K562 (cell line): Measurements from ENCODE around the gene PRSS56. TPM values are rescaled to one million over a fixed set of nuclear protein-coding genes. Genes with fewer than 3 reads are reported as not detected.

Experiments used
- ATAC-seq: fragments of 200-7000 bp; cut with Tn5 transposase; 3 replicates; pipeline ENCODE4 v1.9.1; 2020; ENCODE audit warnings: moderate library complexity
- BruUV-seq: library from RNA; stranded (reverse); fragments of 400-500 nt; replicated peaks from 2 replicates; lab custom pipeline; 2021; lab: Mats Ljungman, UMichigan
- CTCF ChIA-PET: fragments of 300-600 bp; formaldehyde crosslinking; extraction: SDS; loops from one replicate; lab custom pipeline; 2021; ENCODE audit warnings: low intra/inter-chr PET ratio; lab: Yijun Ruan, JAX
- POLR2A ChIA-PET: fragments of 300-600, 350-650 bp; sonication (Branson Sonifier 250); formaldehyde crosslinking; extraction: SDS; loops from one replicate; lab custom pipeline; 2021; ENCODE audit warnings: antibody characterized with exemption, inconsistent platforms; lab: Yijun Ruan, JAX
- DNase-seq, 4 experiments: peaks; one replicate each; pipeline versions ENCODE4 v3.0.0 to v3.0.0-alpha.2; 2011 to 2018; ENCODE audit warnings: low spot score in 3 of 4, mixed read lengths in 3 of 4; ENCODE audit errors: extremely low read depth in 1 of 4
- FAIRE-seq: peaks from 2 replicates; lab custom pipeline; 2011; peaks lifted over from hg19 to GRCh38; lab: Jason Lieb, UNC
- H2AFZ ChIP-seq: 2 replicates; pipeline ENCODE4 v1.6.0; 2011; ENCODE audit warnings: low read depth, low read length, control low read depth, inconsistent platforms
- H3K27ac ChIP-seq: fragments of 200-600 bp; 3 replicates; pipeline ENCODE4 v1.8.0; 2011; ENCODE audit warnings: low read depth, mild to moderate bottlenecking, control low read depth, inconsistent platforms, low read length, moderate library complexity, mixed read lengths; ENCODE audit errors: extremely low read depth
- H3K27me3 ChIP-seq, 2 experiments: fragments of 300-600 bp in 1 of 2; 2 replicates in 1 of 2; 3 replicates in 1 of 2; pipeline versions ENCODE4 v1.6.0 to v1.8.0; 2011; ENCODE audit warnings: inconsistent platforms in 2 of 2, low read length in 2 of 2, mild to moderate bottlenecking in 1 of 2, mixed read lengths in 1 of 2, moderate library complexity in 1 of 2; ENCODE audit not compliant: control insufficient read depth in 2 of 2, insufficient read depth in 2 of 2
- H3K36me3 ChIP-seq: fragments of 300-600 bp; 3 replicates; pipeline ENCODE4 v1.8.0; 2011; ENCODE audit warnings: mild to moderate bottlenecking, low read length, inconsistent platforms; ENCODE audit not compliant: control insufficient read depth, insufficient read depth
- H3K4me1 ChIP-seq, 2 experiments: fragments of 200-600 bp in 1 of 2; replicated peaks in 1 of 2; 2 replicates in 1 of 2; 3 replicates in 1 of 2; pipeline versions ENCODE4 v1.5.1 to v1.8.0; 2011; ENCODE audit warnings: inconsistent platforms in 2 of 2, low read length in 2 of 2, mild to moderate bottlenecking in 1 of 2, mixed read lengths in 1 of 2, moderate library complexity in 1 of 2; ENCODE audit not compliant: control insufficient read depth in 2 of 2, insufficient read depth in 2 of 2
- H3K4me2 ChIP-seq: 2 replicates; pipeline ENCODE4 v1.6.1; 2011; ENCODE audit warnings: low read length, control low read depth, inconsistent platforms, mixed read lengths; ENCODE audit not compliant: insufficient read depth
- H3K4me3 ChIP-seq: fragments of 200-600 bp; sonication (generic), shearing (Covaris generic); 2 replicates; pipeline ENCODE4 v1.5.1; 2016; ENCODE audit warnings: control low read depth, inconsistent platforms
- H3K79me2 ChIP-seq: fragments of 200-600 bp; 3 replicates; pipeline ENCODE4 v1.8.0; 2011; ENCODE audit warnings: low read length, inconsistent platforms; ENCODE audit not compliant: control insufficient read depth, insufficient read depth
- H3K9ac ChIP-seq, 2 experiments: 2 replicates each; pipeline versions ENCODE4 v1.6.0 to v1.6.1; 2011; ENCODE audit warnings: low read depth in 2 of 2, low read length in 2 of 2, control low read depth in 1 of 2, inconsistent platforms in 1 of 2, mild to moderate bottlenecking in 1 of 2, mixed read lengths in 1 of 2; ENCODE audit not compliant: insufficient read depth in 1 of 2
- H3K9me1 ChIP-seq: one replicate; pipeline ENCODE4 v1.6.0; 2011; ENCODE audit warnings: inconsistent platforms, mild to moderate bottlenecking, low read length, moderate library complexity; ENCODE audit not compliant: control insufficient read depth, insufficient read depth
- H3K9me3 ChIP-seq: replicated peaks from 2 replicates; pipeline ENCODE4 v1.5.1; 2011; ENCODE audit warnings: low read depth, low read length, inconsistent platforms; ENCODE audit not compliant: control insufficient read depth, insufficient read depth
- H4K20me1 ChIP-seq: replicated peaks from 2 replicates; pipeline ENCODE4 v1.6.1; 2011; ENCODE audit warnings: low read length, inconsistent platforms, mixed read lengths; ENCODE audit not compliant: control insufficient read depth, insufficient read depth
- FOXA3 ChIP-seq, 2 experiments: fragments of 450-650 bp in 1 of 2; sonication (generic) in 1 of 2; formaldehyde crosslinking; IDR thresholded peaks in 1 of 2; conservative IDR thresholded peaks in 1 of 2; 2 replicates each; pipeline versions ENCODE4 v1.4.0 to v1.8.0; 2020 to 2022; ENCODE audit warnings: mild to moderate bottlenecking in 2 of 2, missing genetic modification reagents in 1 of 2
- GTF2E2 ChIP-seq: fragments of 200-800 bp; sonication (Bioruptor generic); IDR thresholded peaks from 2 replicates; pipeline ENCODE4 v1.6.1; 2016; ENCODE audit warnings: missing genetic modification characterization, missing compliant biosample characterization
- MTA3 ChIP-seq: fragments of 450-650 bp; formaldehyde crosslinking; IDR thresholded peaks from 2 replicates; pipeline ENCODE4 v1.6.1; 2017; ENCODE audit warnings: mild to moderate bottlenecking, borderline replicate concordance
- SLC30A9 ChIP-seq: fragments of 250-450 bp; sonication (Bioruptor Pico); IDR thresholded peaks from 2 replicates; pipeline ENCODE4 v1.8.0; 2022; ENCODE audit warnings: mild to moderate bottlenecking, moderate library complexity
- SMAD2 ChIP-seq: fragments of 150-350 bp; IDR thresholded peaks from 2 replicates; pipeline ENCODE4 v1.6.1; 2014; ENCODE audit warnings: low read depth, mild to moderate bottlenecking, low read length
- YBX1 ChIP-seq: fragments of 450-650 bp; IDR thresholded peaks from 2 replicates; pipeline ENCODE4 v1.7.1; 2016; ENCODE audit warnings: mild to moderate bottlenecking
- ZFX ChIP-seq: sonication (generic); formaldehyde crosslinking; IDR thresholded peaks from 2 replicates; pipeline ENCODE4 v1.8.0; 2022; ENCODE audit warnings: mild to moderate bottlenecking, missing genetic modification reagents, moderate library complexity
- in situ Hi-C: fragments of 300-500 bp; cut with MboI; formaldehyde crosslinking; loops from 4 replicates; pipeline ENCODE4 v1.15.0; 2018; ENCODE audit warnings: inconsistent platforms, mixed read lengths
- intact Hi-C: fragments of 100-400 bp; cut with micrococcal nuclease; formaldehyde crosslinking; loops from 2 replicates; pipeline ENCODE4 v1.14.2; 2022
- polyA plus RNA-seq, 8 experiments: library from polyadenylated mRNA; depleted of rRNA in 4 of 8; stranded (reverse) in 5 of 8; unstranded in 3 of 8; fragments of >200 nt; fragmentation: Nextera tagmentation in 2 of 8; fragmentation: Illumina TruSeq in 1 of 8; extraction: Ambion mirVana in 2 of 8; extraction: Trizol in 1 of 8; gene quantifications; 2 replicates each; pipeline versions ENCODE4 v1.2.1 to v1.2.3, GENCODE V29; 2011 to 2014; ENCODE audit warnings: inconsistent platforms in 1 of 8, missing spikeins in 1 of 8
- total RNA-seq, 7 experiments: library from RNA; depleted of rRNA in 6 of 7; stranded (reverse); fragments of >200 nt in 6 of 7; fragmentation: Illumina TruSeq in 2 of 7; extraction: Trizol in 2 of 7; gene quantifications; 2 replicates each; pipeline versions ENCODE4 v1.2.1 to v1.2.3, GENCODE V29; 2011 to 2021; ENCODE audit warnings: low replicate concordance in 1 of 7
- TF ChIP-seq, protein P1 (sequence below): fragments of 250-450 bp; sonication (Bioruptor Pico); IDR thresholded peaks from 2 replicates; pipeline ENCODE4 v1.8.0; 2022; ENCODE audit warnings: inconsistent platforms, mild to moderate bottlenecking, moderate library complexity, borderline replicate concordance
- TF ChIP-seq, protein P2 (sequence below): fragments of 450-650 bp; IDR thresholded peaks from 2 replicates; pipeline ENCODE4 v1.6.1; 2016; ENCODE audit warnings: mild to moderate bottlenecking, moderate library complexity

The PRSS56 gene
- total and polyA plus RNA-seq, 9 of the 15 experiments (the other 6 are each of a cell fraction or from before 2014, with no cell fraction given), result not detected

DNA sequence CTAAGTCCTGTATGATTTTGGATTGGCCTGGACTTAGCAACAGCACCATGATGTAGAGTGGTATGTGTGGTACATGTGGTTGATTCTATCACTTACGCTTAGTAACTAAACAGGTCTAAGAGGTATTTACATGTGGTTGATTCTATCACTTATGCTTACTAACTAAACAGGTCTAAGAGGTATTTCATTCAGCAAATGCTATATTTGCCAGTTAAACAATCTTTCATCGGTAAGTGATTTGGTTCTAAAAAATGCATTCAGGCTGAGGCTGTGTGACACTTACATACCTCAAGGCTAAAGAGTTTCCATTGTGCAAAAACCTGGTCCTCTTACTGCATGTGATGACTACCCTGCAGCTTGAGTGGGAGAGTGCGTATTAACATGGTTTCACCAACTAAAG, 43.4 kb downstream of the PRSS56 start (continued):
- TF ChIP-seq, protein P1, sequence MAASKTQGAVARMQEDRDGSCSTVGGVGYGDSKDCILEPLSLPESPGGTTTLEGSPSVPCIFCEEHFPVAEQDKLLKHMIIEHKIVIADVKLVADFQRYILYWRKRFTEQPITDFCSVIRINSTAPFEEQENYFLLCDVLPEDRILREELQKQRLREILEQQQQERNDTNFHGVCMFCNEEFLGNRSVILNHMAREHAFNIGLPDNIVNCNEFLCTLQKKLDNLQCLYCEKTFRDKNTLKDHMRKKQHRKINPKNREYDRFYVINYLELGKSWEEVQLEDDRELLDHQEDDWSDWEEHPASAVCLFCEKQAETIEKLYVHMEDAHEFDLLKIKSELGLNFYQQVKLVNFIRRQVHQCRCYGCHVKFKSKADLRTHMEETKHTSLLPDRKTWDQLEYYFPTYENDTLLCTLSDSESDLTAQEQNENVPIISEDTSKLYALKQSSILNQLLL, result no peak
- TF ChIP-seq SMAD2, result no peak
- no peak for TF ChIP-seq MTA3

DNA sequence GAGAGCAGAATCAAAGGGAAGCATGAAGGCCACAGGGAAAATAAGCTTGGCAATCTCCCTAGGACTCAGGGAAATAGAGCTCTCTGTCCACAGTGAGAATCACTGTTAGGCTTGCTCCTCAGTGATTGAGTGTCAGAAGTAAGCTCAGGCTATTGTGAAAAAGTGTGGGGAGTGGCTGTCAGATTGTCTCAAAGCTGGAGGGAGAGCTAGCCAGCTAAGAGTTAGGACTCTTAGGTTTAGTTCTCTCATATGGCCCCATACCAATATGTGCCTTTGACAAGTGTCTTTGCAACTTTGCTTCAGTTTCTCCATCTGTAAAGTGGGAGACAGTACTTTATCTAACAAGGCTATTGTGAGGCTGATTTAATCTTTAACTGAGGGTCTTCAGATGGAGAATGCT, 47.5 kb downstream of the PRSS56 start:
- Histone ChIP-seq H3K79me2 (no peaks in the 10 kb centered on the region), H3K27ac (no peak overlapping the region), H3K9ac (no peak overlapping the region), H3K4me2 (no peak overlapping the region), H3K9me3 (no peaks in the 10 kb centered on the region), H2AFZ (no peak overlapping the region), H3K36me3 (peaks cover 68% of the 10 kb centered on the region; the same call in 2 of the 3 replicates), H4K20me1 (no peaks in the 10 kb centered on the region), H3K4me3 (no peak overlapping the region), H3K4me1 (no peaks in the 10 kb centered on the region), H3K27me3 (no peaks in the 10 kb centered on the region), H3K9me1 (no peaks in the 10 kb centered on the region)
- CTCF ChIA-PET, result no interaction called here
- in situ Hi-C loops, result no loop called here
- ATAC-seq (no peak), FAIRE-seq (no peak), DNase-seq (no peak)
- BruUV-seq, result no TSS peak
- POLR2A ChIA-PET, result interaction anchor here (0.7 to 1.3 kb wide), 2 partner anchors 10 to 17 kb away, joined by 3 to 4 read pairs; no protein-coding TSS in a partner anchor
- intact Hi-C loops, result no loop called here
- TF ChIP-seq ZFX, result no peak
- TF ChIP-seq YBX1, result no peak
- TF ChIP-seq GTF2E2 (tag), result no peak
- TF ChIP-seq FOXA3 (CRISPR knock-in tag; conservative IDR thresholded peaks at IDR 0.05 in 1 of 2, IDR thresholded peaks at IDR 0.05 in 1 of 2), result no peak
- TF ChIP-seq, protein P2, sequence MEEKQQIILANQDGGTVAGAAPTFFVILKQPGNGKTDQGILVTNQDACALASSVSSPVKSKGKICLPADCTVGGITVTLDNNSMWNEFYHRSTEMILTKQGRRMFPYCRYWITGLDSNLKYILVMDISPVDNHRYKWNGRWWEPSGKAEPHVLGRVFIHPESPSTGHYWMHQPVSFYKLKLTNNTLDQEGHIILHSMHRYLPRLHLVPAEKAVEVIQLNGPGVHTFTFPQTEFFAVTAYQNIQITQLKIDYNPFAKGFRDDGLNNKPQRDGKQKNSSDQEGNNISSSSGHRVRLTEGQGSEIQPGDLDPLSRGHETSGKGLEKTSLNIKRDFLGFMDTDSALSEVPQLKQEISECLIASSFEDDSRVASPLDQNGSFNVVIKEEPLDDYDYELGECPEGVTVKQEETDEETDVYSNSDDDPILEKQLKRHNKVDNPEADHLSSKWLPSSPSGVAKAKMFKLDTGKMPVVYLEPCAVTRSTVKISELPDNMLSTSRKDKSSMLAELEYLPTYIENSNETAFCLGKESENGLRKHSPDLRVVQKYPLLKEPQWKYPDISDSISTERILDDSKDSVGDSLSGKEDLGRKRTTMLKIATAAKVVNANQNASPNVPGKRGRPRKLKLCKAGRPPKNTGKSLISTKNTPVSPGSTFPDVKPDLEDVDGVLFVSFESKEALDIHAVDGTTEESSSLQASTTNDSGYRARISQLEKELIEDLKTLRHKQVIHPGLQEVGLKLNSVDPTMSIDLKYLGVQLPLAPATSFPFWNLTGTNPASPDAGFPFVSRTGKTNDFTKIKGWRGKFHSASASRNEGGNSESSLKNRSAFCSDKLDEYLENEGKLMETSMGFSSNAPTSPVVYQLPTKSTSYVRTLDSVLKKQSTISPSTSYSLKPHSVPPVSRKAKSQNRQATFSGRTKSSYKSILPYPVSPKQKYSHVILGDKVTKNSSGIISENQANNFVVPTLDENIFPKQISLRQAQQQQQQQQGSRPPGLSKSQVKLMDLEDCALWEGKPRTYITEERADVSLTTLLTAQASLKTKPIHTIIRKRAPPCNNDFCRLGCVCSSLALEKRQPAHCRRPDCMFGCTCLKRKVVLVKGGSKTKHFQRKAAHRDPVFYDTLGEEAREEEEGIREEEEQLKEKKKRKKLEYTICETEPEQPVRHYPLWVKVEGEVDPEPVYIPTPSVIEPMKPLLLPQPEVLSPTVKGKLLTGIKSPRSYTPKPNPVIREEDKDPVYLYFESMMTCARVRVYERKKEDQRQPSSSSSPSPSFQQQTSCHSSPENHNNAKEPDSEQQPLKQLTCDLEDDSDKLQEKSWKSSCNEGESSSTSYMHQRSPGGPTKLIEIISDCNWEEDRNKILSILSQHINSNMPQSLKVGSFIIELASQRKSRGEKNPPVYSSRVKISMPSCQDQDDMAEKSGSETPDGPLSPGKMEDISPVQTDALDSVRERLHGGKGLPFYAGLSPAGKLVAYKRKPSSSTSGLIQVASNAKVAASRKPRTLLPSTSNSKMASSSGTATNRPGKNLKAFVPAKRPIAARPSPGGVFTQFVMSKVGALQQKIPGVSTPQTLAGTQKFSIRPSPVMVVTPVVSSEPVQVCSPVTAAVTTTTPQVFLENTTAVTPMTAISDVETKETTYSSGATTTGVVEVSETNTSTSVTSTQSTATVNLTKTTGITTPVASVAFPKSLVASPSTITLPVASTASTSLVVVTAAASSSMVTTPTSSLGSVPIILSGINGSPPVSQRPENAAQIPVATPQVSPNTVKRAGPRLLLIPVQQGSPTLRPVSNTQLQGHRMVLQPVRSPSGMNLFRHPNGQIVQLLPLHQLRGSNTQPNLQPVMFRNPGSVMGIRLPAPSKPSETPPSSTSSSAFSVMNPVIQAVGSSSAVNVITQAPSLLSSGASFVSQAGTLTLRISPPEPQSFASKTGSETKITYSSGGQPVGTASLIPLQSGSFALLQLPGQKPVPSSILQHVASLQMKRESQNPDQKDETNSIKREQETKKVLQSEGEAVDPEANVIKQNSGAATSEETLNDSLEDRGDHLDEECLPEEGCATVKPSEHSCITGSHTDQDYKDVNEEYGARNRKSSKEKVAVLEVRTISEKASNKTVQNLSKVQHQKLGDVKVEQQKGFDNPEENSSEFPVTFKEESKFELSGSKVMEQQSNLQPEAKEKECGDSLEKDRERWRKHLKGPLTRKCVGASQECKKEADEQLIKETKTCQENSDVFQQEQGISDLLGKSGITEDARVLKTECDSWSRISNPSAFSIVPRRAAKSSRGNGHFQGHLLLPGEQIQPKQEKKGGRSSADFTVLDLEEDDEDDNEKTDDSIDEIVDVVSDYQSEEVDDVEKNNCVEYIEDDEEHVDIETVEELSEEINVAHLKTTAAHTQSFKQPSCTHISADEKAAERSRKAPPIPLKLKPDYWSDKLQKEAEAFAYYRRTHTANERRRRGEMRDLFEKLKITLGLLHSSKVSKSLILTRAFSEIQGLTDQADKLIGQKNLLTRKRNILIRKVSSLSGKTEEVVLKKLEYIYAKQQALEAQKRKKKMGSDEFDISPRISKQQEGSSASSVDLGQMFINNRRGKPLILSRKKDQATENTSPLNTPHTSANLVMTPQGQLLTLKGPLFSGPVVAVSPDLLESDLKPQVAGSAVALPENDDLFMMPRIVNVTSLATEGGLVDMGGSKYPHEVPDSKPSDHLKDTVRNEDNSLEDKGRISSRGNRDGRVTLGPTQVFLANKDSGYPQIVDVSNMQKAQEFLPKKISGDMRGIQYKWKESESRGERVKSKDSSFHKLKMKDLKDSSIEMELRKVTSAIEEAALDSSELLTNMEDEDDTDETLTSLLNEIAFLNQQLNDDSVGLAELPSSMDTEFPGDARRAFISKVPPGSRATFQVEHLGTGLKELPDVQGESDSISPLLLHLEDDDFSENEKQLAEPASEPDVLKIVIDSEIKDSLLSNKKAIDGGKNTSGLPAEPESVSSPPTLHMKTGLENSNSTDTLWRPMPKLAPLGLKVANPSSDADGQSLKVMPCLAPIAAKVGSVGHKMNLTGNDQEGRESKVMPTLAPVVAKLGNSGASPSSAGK, result no peak
- TF ChIP-seq SLC30A9 (CRISPR knock-in tag), result no peak
